Cerebellar cortex (tissue), 1 donor: ENCODE results near the gene NEK8.

Experiments used
- DNase-seq: peaks from one replicate; pipeline ENCODE4 v3.0.0-alpha.2; 2015; ENCODE audit warnings: low spot score

The NEK8 gene

DNA sequence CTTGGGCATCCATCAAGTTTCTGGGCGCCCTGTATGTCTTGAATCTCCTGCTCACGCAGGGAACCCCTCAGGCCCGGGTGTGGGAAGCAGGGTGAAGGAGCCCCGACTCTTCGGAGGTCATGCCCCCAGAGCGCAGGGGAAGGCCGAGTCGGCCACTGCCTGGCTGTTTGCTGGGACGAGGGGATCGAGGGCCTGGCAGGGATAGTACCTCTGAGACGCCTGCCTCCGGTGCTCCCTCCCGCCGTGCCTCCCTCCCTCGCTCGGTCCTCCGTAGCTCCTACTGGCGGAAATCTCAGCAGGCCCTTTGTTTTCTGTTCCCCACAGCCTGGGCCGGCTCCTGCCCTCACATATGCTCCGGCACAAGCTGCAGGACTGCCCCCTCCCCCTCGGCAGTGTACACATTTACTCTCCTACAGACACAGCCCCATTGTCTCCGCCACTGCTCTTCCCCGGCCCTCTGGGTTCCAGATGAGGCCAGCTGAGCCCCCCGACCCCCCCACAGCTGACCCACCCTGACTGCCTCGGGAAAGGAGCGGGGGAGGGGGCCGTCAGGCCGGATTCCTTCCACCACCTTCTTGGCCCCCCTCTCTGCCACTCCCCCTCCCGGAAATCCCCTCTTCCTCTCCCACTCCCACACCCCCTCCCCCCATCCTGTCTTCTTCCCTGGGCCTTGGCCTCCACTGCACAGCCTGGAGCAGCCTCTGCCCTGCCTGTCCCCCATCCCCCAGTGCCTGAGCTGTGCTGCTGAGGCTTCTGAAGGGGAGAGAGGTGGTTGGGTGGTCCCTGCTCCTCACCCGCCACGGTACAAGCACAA lies 16.6 kb downstream of the NEK8 start:
- DNase-seq: peak; percentile 62

DNA sequence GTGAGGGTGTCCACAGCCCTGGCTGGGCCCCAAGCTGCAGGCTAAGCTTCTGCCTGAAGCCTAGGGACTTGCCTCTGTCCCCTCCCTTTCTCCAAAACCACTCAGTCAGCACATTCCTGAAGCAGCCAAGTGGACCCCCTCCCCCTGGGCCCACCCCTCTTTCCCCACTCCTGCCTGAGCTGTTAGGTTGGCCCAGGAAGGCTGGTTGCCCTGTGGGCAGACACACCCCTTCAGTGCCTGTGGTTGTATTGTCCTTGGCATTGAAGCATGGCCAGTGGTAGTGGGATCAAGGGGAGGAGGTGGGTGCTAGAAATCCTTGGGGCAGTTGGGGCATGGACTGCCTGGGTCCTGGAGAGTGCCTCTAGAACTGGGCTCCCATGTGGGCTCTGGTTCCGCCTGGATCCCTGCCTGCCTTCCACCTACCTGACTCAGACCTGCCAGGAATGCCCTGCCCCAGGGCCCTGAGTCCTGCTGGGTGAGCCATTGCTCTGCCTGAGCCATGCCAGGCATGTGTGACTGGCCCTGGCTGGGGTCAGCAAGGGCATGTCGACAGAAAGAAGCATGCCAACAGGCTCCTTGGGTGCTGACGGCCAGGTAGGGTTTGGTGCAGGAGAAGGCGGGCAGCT lies 17.3 kb downstream of the NEK8 start:
- no peak for DNase-seq

DNA sequence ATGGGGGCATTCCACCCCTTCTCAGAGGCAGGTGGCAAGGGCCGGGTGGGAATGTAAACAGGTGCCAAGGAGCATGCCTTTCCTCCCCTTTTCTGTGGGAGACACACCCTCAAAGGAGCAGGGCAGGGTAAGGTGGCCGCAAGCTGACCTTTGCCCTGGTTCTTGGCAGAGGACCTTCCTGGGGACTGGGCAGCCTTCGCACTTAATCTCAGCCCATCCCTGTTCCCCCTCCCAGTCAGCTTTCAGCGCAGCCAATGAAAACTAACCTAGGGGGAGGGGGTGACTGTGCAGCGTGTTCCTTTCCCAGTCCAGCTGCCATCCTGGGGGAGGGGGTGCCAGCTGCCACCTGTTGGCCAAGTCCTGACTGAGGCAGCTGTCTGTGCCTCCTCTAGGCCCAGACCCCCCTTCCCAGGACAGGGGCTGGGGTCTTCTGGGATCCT lies 18.0 kb downstream of the NEK8 start:
- peak; percentile 34 for DNase-seq

DNA sequence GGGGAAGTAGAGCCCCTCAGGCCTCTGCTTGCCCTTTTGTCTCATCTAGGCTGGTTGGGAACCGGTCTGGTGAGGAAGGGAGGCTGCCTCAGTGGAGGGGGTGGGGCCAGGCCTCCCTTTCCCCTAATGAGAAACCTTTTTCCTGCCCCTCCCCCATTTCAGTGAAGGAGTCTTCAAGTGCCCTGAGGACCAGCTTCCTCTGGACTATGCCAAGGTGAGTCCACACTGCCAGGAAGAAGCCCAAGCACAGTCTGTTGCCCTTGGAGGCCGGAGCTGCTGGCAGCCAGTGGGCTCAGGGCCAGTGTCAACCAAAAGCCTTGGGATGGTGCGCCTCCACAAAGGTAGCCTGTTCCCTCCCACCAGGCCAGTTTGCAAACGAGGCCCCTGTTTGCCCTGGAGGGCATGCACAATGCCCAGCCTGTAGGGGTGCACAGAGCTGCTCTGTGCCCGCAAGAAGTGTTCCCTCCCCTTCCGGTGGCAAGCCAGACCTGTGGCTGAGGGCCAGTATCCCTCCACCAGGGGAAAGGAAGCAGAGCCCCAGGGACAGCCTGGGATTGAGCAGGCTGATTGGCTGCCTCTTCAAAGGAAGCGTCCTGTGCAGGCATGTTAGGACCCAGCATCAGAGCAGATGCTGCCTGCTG lies 18.6 kb downstream of the NEK8 start:
- peak; percentile 71 for DNase-seq

DNA sequence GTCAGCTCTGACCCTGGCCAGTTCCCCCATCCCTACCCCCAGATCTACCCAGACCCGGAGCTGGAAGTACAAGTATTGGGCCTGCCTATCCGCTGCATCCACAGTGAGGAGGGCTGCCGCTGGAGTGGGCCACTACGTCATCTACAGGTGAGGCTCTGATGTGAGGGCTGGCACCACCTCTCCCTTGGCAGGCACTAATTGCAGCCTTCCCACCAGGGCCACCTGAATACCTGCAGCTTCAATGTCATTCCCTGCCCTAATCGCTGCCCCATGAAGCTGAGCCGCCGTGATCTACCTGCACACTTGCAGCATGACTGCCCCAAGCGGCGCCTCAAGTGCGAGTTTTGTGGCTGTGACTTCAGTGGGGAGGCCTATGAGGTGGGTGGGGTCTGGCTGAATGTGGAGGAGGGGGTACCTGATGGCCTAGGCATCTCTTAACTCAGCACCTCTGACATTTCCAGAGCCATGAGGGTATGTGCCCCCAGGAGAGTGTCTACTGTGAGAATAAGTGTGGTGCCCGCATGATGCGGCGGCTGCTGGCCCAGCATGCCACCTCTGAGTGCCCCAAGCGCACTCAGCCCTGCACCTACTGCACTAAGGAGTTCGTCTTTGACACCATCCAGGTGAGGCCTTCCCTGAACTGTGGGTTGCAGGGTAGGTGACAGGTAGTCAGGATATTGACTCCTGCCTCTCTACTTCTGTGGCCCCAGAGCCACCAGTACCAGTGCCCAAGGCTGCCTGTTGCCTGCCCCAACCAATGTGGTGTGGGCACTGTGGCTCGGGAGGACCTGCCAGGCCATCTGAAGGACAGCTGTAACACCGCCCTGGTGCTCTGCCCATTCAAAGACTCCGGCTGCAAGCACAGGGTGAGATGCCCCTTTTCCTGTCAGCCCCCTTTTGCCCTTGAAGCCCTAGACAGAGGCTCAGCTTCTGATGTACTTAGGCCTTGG lies 19.5 kb downstream of the NEK8 start:
- DNase-seq: no peak

DNA sequence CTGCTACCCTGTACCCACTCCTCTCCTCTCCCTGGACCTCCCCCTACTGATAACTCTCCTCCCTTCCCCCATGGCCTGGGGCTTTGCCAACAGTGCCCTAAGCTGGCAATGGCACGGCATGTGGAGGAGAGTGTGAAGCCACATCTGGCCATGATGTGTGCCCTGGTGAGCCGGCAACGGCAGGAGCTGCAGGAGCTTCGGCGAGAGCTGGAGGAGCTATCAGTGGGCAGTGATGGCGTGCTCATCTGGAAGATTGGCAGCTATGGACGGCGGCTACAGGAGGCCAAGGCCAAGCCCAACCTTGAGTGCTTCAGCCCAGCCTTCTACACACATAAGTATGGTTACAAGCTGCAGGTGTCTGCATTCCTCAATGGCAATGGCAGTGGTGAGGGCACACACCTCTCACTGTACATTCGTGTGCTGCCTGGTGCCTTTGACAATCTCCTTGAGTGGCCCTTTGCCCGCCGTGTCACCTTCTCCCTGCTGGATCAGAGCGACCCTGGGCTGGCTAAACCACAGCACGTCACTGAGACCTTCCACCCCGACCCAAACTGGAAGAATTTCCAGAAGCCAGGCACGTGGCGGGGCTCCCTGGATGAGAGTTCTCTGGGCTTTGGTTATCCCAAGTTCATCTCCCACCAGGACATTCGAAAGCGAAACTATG lies 20.4 kb downstream of the NEK8 start:
- peak; percentile 25 for DNase-seq

DNA sequence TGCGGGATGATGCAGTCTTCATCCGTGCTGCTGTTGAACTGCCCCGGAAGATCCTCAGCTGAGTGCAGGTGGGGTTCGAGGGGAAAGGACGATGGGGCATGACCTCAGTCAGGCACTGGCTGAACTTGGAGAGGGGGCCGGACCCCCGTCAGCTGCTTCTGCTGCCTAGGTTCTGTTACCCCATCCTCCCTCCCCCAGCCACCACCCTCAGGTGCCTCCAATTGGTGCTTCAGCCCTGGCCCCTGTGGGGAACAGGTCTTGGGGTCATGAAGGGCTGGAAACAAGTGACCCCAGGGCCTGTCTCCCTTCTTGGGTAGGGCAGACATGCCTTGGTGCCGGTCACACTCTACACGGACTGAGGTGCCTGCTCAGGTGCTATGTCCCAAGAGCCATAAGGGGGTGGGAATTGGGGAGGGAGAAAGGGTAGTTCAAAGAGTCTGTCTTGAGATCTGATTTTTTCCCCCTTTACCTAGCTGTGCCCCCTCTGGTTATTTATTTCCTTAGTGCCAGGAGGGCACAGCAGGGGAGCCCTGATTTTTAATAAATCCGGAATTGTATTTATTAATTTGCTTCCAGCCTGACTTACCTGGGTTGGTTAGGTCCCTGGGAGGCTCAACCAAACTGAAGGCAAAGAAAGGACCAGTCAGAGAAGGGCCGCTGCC lies 21.1 kb downstream of the NEK8 start:
- DNase-seq: no peak

DNA sequence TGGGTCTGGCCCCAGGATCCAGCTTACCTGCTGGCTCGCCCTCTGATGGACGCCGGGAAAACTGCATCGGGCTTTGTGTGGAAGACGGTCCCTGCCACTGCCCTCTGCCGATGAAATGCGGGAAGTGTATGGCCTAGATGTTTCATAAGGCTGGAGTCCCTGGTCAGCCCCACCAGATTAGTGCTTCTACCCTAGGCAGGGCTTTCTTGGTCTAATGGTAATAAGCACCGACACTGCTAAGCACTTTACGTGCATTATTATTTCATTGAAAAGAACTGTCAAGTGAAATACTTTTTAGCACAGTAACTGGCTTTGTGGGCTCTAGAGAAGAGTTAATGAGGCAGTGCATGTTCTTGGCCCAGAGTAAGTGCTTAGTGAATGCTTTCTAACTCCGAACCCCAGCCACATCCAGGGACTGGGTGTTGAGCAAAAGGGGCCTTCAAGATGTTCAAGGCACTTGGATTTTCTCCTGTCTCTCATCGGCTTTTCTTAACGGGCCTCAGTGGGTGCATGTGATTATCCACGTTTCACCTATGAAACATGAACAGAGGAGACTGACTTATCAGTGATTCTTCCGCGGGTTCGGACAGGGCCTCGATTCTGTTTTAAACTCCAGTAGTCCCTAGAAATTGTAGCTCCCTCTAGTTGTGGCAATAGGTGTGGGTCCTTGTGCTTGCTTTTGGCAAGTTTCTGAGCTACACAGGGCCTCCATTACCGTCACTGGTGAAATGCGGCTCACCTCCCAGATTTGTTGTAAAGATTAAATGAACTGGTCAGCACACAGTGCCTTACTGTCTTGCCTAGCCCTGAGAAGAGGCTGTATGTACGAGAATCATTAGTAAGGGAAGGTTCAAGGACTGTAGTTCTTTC lies 21.8 kb downstream of the NEK8 start:
- peak; percentile 96 for DNase-seq

DNA sequence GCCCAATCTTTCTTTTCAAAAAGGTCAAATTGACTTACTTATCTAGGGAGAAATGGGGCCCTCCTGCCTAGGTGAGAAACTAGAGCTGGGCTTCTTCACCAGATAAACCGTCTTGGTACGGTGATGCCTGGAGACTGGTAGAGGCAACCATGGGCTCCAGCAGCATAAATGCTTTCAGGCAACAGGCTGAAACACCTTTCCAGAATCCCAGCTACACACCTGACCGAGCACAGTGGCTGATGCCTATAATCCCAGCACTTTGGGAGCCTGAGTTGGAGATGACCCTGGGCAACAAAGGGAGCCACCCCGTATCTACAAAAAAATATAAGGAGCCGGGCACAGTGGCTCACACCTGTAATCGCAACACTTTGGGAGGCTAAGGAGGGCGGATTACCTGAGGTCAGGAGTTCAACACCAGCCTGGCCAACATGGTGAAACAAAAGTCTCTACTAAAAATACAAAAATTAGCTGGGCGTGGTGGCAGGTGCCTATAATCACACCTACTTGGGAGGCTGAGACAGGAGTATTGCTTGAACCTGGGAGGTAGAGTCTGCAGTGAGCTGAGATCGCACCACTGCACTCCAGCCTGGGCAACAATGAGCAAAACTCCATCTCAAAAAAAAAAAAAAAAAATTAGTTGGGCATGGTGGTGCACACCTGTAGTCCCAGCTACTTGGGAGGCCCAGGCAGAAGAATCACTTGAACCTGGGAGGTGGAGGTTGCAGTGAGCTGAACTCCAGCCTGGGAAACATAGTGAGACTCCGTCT lies 23.2 kb downstream of the NEK8 start:
- no peak for DNase-seq

DNA sequence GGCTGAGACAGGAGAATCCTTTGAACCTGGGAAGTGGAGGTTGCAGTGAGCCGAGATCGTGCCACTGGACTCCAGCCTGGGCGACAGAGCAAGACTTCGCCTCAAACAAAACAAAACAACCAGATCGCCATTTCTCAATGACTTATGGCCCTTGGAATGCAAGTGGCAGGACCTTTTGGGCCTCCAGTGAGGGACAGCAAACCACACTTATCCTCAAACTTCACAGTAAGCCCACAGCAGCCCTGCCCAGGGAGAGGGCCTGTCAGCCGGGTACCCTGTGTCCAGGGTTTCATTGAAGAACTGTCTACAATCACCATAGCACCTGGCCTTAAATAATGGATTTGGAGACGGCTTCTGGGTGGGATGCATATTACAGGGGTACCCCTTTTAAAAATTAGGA lies 26.9 kb downstream of the NEK8 start:
- DNase-seq: no peak

DNA sequence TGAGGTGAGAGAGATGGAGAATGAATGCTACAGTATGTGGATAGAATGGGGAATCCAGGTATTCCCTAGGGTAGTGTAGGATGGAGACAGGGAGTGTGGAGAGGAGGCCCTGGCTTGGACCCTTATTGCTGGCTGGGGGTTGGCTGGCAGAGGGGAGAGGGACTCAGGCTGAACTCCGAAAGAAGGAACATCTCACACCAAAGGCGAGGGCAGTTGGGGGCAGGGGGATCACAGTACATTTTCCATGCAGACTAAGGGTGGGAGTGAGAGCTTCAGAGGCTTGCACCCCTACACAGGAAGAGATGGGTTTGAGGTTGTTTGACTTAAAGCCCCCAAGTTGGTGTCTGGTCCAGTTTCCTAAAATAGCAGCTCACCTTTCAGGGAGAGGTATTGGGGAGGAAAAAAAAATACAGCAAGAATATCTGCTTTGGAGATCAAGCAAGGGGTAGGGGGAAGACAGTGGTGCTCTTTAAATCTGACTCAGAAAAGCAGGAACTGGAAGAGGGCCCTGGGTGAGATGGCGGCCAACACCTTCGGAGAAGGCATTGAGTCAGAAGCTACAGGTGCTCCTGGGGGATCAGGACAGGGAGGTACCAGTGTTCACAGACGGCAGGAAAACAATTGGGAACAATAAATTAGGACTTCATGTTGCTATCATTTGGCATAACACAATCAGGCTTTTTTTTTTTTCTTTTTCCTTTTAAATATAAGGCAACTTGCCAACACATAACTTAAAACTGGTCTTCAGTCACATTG lies 27.6 kb downstream of the NEK8 start:
- no peak for DNase-seq

DNA sequence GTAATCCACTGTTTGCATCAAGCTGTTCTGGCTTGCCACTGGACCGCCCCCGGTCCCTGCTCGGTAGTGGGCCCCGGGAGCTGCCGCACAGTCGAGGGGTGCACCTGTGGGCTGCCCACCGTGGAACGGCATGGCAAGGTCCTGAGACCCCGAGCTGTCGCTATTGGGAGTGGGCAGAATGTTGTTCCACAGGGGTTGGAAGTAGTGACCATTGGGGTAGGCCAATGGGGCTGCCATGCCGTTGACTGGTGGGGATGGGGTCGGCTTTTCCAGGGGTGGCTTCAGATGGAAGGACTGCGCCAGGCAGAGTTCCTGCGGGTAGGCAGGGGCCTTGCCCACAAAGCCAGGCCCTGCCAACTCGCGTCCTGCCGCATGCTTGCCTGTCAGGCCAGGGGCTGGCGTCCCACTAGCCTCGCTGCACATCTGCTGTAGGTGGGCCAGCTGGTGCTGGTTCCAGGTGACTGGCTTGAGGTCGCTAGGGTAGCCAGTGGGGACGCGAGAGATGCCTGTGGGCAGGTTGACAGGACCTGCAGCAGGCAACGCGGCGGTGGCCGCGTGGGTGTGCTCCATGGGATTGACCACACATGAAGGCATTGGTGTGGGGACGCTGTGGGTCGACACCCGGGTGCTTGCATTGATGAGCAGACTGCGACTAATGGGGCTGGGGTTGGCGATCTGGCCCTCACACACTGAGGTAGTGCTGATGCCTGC lies 30.0 kb downstream of the NEK8 start:
- DNase-seq: no peak

DNA sequence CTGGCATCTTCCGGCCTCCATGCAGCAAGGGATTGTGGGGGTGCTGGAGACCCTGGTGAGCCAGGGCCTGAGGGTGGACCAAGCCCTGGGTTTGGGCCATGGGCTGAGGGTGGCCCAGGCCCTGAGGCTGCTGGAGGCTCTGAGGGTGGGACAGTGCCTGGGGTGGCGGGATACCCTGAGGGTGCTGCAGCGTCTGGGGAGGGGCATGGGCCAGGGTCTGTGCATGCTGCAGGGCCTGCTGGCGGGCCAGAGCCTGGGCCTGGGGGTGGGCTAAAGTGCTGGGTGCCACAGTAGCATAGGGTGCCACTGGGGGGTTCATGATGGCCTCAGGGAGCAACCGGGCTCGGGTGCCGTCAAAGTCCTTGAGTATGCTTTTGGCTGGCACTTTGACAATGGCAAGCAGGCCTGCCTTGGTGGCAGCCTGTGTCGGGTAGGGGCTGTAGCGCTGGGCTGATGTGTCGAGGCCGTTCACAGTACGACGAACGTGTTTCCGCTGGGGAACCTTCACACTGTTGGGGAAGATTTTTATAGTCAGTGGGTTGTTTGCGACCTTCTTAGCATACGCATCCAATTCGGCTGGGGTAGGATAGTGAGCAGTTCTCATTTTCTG lies 30.8 kb downstream of the NEK8 start:
- DNase-seq: no peak

DNA sequence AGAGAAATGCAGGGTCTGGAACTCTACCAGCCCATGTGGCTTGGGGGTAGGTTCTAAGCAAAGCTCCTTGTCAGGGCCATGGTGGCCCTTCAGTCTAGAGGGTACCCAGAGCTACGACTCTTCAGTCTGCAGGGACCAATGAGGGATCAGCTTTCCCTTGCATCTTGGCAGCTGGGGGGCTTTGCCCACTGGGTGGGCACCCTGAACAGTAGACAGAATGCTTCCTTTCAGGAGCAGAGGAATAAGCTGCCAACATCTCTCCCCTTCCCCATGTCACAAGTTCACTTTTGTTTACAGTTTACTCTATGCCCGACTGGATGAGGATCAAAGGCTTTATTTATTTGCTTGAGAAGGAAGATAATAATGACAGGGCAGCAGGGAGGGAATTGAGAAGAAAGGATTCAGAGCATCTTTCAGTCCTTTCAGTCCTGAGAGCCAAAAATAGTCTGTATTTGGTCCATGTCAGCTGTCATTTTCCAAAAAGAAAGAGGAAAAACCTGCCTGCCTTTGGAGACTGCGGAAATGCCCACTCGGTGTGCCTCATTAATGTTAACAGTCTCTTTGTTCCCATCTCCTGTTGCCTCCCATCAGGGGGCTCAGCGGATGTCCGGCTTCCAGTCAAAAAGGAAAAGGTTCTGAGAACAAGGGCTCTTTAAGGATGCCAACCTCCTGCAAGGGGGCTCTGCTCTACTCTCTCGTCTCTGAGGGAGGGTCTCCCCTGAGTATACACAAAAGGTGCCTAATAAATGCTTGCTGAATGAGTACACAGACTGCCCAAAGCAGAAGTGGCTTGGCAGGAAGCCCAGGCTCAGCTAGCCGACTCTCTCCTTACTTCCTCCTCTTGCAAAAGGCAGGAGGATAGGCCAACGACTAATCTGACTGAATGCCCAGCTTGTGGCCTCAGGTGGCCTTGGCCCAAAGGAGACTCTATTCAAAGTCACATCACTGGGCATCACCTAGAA lies 32.3 kb downstream of the NEK8 start:
- DNase-seq: peak; percentile 90

DNA sequence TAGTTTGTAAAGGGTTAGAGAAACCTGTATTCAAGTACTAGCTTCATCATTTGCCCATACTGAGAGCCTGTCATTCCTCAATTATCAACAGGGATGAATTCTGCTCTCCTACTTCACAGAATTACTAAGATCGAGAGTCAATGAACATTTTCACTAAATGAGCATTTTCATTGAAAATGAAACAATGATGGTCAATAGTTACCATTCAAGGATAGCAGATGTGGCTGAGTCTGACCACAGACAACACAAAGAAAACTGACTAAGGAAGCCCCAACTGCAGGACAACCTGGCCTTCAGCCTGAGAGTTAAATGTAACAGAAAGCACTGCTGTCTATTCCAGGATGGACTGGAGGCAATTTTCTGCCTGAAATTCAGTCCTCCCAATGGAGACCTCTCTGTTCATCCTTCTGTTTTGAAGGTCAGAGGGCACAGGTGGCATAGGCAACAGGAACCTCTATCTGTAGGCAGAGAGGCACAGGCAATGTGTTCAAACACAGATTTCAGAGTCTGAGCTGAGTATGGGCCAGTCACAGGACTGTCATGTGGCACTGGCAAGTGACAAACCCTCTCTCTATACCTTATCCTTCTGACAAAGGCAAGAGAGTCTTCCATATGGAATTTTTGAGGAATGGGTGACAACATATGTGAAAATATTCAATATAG lies 34.7 kb downstream of the NEK8 start:
- DNase-seq: no peak
